ENCODE results near the gene KCNG2. TPM values are rescaled to one million over a fixed set of nuclear protein-coding genes. Genes with fewer than 3 reads are reported as not detected.

The KCNG2 gene
- total and polyA plus RNA-seq, 2 of the 8 experiments (the other 6 are each of a cell fraction or from before 2014, with no cell fraction given): 0.19 to 0.74 TPM

DNA sequence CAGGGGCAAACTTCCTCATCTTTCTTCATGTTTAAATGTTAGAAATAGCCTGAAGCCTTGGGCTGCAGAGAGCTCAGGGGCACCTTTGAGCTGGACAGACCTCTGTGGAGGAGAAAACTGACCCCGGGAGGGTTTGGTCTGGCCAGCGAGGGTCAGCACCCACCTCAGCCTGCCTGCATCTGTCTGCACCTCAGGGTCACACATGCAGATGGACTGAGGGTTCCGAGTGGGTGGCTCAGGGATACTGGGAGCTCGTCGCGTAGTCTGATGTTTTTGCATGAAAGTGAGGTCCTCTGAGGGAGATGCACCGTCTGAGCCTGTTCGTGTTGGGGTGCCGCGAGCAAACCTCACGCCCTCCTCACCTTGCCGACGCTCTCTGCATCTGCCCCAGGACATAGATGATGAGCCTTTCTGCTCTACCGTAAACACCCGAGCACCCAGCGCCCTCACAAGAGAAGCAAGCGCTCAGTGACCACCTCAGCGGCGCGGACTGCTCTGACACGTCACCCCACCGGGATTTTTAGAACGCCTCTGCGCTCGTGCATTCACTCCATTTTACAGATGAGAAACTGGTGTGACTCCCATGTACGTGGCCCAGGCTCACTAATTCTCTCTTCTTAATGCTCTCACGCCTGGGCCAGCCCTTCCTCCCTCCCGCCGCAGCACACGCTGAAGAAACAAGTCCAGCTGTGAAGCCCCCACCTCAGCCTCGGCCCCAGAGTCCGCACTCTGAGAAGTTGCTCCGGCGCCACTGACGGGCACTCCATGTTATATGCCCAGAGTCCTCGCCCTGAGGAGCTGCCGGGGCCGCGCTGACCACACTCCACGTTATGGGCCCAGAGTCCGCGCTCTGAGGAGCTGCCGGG, 9.5 kb downstream of the KCNG2 start:
- FAIRE-seq (no peak), DNase-seq (ENCODE audit: low read depth in 1 of 2, low spot score in 2 of 2) (no peak)
- Histone ChIP-seq H2BK120ac (replicated peaks; ENCODE audit: low read depth, low read length) (no peak overlapping the region), H3K9me3 (ENCODE audit: insufficient read depth in 2 of 2, low read depth in 1 of 2, low read length in 1 of 2) (no peaks in the 10 kb centered on the region), H2BK5ac (ENCODE audit: low read depth, low read length) (no peak overlapping the region), H4K8ac (ENCODE audit: extremely low read depth, insufficient read depth, low read length) (no peak overlapping the region; the same call in 1 of the 2 replicates), H3K56ac (replicated peaks; ENCODE audit: insufficient read length, low read depth, low read length) (no peak overlapping the region), H3K36me3 (ENCODE audit: control insufficient read depth in 2 of 4, insufficient read depth in 4 of 4, low read length in 3 of 4) (no peaks in the 10 kb centered on the region), H2BK20ac (ENCODE audit: low read length) (no peak overlapping the region), H3K9ac (replicated peaks in 1 of 4; ENCODE audit: extremely low read depth in 1 of 4, low read depth in 3 of 4, low read length in 3 of 4) (no peak overlapping the region), H3K4me3 (ENCODE audit: extremely low read depth in 1 of 4, insufficient read depth in 2 of 4, low read depth in 3 of 4, low read length in 4 of 4) (no peak overlapping the region), H4K91ac (replicated peaks; ENCODE audit: insufficient read length, low read length) (no peak overlapping the region), H3K14ac (ENCODE audit: insufficient read length) (no peak overlapping the region), H2AK5ac (ENCODE audit: low read depth, low read length) (no peak overlapping the region), H3K23me2 (ENCODE audit: low read depth, low read length) (no peaks in the 10 kb centered on the region), H3K23ac (ENCODE audit: insufficient read length) (no peak overlapping the region), H4K20me1 (replicated peaks in 1 of 2; ENCODE audit: control insufficient read depth in 1 of 2, insufficient read depth in 2 of 2, low read length in 2 of 2) (no peaks in the 10 kb centered on the region), H3K4ac (replicated peaks; ENCODE audit: insufficient read length, low read depth, low read length) (no peak overlapping the region), H2BK12ac (ENCODE audit: low read depth, low read length) (no peak overlapping the region), H3K4me1 (replicated peaks in 1 of 4; ENCODE audit: control insufficient read depth in 3 of 4, insufficient read depth in 4 of 4, low read length in 3 of 4) (no peaks in the 10 kb centered on the region), H3K18ac (ENCODE audit: extremely low read depth, low read length) (no peak overlapping the region), H2BK15ac (ENCODE audit: low read length) (no peak overlapping the region), H3K27me3 (replicated peaks in 1 of 4; ENCODE audit: control insufficient read depth in 3 of 4, extremely low read depth in 1 of 4, insufficient read depth in 3 of 4, low read length in 3 of 4) (no peaks in the 10 kb centered on the region), H3K27ac (ENCODE audit: low read depth, low read length) (no peak overlapping the region), H4K5ac (ENCODE audit: insufficient read length, low read depth, low read length) (no peak overlapping the region), H3K4me2 (ENCODE audit: insufficient read depth in 1 of 2, low read depth in 2 of 2, low read length in 2 of 2) (no peak overlapping the region), H3K79me2 (ENCODE audit: control insufficient read depth in 1 of 2, insufficient read depth in 2 of 2, low read length in 2 of 2) (no peaks in the 10 kb centered on the region), H3K79me1 (ENCODE audit: low read depth, low read length) (no peaks in the 10 kb centered on the region), H2AFZ (ENCODE audit: low read length) (no peak overlapping the region)
- WGBS, 2 experiments (ENCODE audit: extremely low coverage in 1 of 2, insufficient coverage in 1 of 2, insufficient read length in 1 of 2, insufficient replicate concordance in 2 of 2, low coverage in 1 of 2, low lambda C conversion rate in 2 of 2, missing lambda C conversion rate in 1 of 2): 93% methylated on average over 41 of the region's 43 CpGs; no CpG with 5 or more reads in 1 of the 2 experiments
- ChIA-PET CTCF (ENCODE audit: partially characterized antibody) (interaction anchor here (0.6 to 1.5 kb wide), 2 partner anchors 10 to 31 kb away, joined by 3 to 4 read pairs; no protein-coding TSS in a partner anchor), POLR2A (ENCODE audit: partially characterized antibody) (no interaction called here)
- TF ChIP-seq, protein P1, sequence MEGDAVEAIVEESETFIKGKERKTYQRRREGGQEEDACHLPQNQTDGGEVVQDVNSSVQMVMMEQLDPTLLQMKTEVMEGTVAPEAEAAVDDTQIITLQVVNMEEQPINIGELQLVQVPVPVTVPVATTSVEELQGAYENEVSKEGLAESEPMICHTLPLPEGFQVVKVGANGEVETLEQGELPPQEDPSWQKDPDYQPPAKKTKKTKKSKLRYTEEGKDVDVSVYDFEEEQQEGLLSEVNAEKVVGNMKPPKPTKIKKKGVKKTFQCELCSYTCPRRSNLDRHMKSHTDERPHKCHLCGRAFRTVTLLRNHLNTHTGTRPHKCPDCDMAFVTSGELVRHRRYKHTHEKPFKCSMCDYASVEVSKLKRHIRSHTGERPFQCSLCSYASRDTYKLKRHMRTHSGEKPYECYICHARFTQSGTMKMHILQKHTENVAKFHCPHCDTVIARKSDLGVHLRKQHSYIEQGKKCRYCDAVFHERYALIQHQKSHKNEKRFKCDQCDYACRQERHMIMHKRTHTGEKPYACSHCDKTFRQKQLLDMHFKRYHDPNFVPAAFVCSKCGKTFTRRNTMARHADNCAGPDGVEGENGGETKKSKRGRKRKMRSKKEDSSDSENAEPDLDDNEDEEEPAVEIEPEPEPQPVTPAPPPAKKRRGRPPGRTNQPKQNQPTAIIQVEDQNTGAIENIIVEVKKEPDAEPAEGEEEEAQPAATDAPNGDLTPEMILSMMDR (IDR thresholded peaks at IDR 0.05; ENCODE audit: control extremely low read depth in 1 of 3, insufficient read depth in 1 of 3, low read depth in 1 of 3, low read length in 3 of 3): no peak
- no peak for TF ChIP-seq EZH2 (IDR thresholded peaks at IDR 0.05; ENCODE audit: low read depth, low read length, severe bottlenecking)
- TF ChIP-seq SP1 (IDR thresholded peaks at IDR 0.05; ENCODE audit: low read depth, low read length): no peak
- TF ChIP-seq KDM5A (IDR thresholded peaks at IDR 0.05; ENCODE audit: low read length): no peak
- no peak for TF ChIP-seq TCF12 (IDR thresholded peaks at IDR 0.05; ENCODE audit: low read depth, low read length)
- no peak for TF ChIP-seq RFX5 (IDR thresholded peaks at IDR 0.05; ENCODE audit: borderline replicate concordance, low read depth, low read length)
- TF ChIP-seq EGR1 (IDR thresholded peaks at IDR 0.05; ENCODE audit: borderline replicate concordance, low read depth, low read length): no peak
- TF ChIP-seq E2F6 (IDR thresholded peaks at IDR 0.05): no peak
- TF ChIP-seq GTF2F1 (IDR thresholded peaks at IDR 0.05; ENCODE audit: borderline replicate concordance, low read depth, low read length): no peak

Measured in H1 (cell line).